ENCODE data around the gene TMCC2.
"Not testable (repeated sequence)": the region's sequence is repeated elsewhere in the genome, so short reads cannot be mapped to it uniquely, and the experiment has no call there.

TMCC2 gene

DNA sequence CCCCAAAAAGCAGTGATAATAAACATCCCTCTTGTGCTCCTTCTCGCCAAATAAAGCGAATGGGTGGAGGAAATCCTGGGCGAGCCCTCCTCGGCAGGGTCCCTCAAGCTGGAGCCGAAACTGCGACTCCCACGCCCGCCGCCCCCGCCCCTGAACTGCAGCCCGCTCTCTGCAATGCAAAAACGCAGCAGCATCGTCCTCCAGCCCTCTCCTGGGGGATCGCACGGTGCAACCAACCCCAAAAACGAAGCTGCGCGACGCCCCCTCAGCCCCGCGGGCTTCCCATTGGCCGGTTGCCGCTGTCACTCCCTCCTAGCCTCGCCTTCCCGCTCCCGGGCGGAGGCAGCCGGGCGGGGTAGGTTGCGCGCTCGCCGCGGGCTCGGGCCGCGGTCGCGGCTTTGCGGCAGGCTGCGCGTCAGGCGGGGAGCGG is at the start of gene TMCC2:
Gene TMCC2, plus strand, starts transcription at position 363 of the 430 bp plus-strand sequence. CDS start 619 bp downstream, outside the sequence.
- POLR2A ChIA-PET = interaction anchor here (0.5 kb wide), 1 partner anchor 58 kb away, joined by 7 read pairs; no protein-coding TSS in a partner anchor

DNA sequence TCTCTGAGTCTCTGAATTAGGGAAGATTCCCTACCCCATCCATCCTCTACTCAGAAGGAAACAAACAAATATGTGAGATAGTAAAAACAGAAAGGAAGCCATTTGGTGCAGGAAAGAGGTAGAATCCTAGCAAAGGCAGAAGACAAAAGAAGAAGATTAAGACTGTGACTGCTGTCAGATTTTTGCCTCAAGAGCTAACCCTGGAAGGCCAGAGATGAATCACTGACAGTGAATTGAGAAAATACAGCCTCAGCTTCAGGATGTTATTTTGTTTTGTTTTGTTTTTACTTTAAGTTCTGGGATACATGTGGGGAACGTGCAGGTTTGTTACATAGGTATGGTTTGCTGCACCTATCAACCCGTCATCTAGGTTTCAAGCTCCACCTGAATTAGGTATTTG is 47.9 kb upstream of the TMCC2 start:
- DNase-seq (ENCODE audit: extremely low spot score) = no peak
- ChIA-PET CTCF (interaction anchor here (1.1 to 1.4 kb wide), 2 partner anchors 16 to 80 kb away, joined by 4 read pairs; no protein-coding TSS in a partner anchor), POLR2A (no interaction called here)
- TF ChIP-seq, protein P1, sequence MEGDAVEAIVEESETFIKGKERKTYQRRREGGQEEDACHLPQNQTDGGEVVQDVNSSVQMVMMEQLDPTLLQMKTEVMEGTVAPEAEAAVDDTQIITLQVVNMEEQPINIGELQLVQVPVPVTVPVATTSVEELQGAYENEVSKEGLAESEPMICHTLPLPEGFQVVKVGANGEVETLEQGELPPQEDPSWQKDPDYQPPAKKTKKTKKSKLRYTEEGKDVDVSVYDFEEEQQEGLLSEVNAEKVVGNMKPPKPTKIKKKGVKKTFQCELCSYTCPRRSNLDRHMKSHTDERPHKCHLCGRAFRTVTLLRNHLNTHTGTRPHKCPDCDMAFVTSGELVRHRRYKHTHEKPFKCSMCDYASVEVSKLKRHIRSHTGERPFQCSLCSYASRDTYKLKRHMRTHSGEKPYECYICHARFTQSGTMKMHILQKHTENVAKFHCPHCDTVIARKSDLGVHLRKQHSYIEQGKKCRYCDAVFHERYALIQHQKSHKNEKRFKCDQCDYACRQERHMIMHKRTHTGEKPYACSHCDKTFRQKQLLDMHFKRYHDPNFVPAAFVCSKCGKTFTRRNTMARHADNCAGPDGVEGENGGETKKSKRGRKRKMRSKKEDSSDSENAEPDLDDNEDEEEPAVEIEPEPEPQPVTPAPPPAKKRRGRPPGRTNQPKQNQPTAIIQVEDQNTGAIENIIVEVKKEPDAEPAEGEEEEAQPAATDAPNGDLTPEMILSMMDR (IDR thresholded peaks at IDR 0.05; ENCODE audit: control extremely low read depth, extremely low read depth, low read depth, missing control alignments) = no peak

More for the DNA sequence above, at the start of gene TMCC2:
- TF ChIP-seq, protein P1 (IDR thresholded peaks at IDR 0.05; ENCODE audit: control extremely low read depth, extremely low read depth, low read depth, missing control alignments) = no peak
- CTCF ChIA-PET = interaction anchor here (0.9 to 25.0 kb wide), 10 partner anchors 8 to 258 kb away, joined by 3 to 743 read pairs (median 8); no protein-coding TSS in a partner anchor
- DNase-seq (ENCODE audit: extremely low spot score) = peak; percentile 94

GRCh38 chr1:205180331-205180730 is 47.4 kb upstream of the TMCC2 start:
- CTCF ChIA-PET = interaction anchor here (1.4 kb wide), 1 partner anchor 17 kb away, joined by 4 read pairs; no protein-coding TSS in a partner anchor
- POLR2A ChIA-PET; DNase-seq (ENCODE audit: extremely low spot score): not testable (repeated sequence)

- no peak for DNase-seq (ENCODE audit: extremely low spot score)
- POLR2A ChIA-PET = no interaction called here
- TF ChIP-seq, protein P1 (IDR thresholded peaks at IDR 0.05; ENCODE audit: control extremely low read depth, extremely low read depth, low read depth, missing control alignments) = no peak
- CTCF ChIA-PET = interaction anchor here (1.3 kb wide), 1 partner anchor 41 kb away, joined by 3 read pairs; no protein-coding TSS in a partner anchor
Observed at GRCh38 chr1:205182930-205183329, 44.8 kb upstream of the TMCC2 start.

- CTCF ChIA-PET = interaction anchor here (1.2 to 1.8 kb wide), 5 partner anchors 15 to 122 kb away, joined by 3 to 7 read pairs (median 3); no protein-coding TSS in a partner anchor
- TF ChIP-seq, protein P1 (IDR thresholded peaks at IDR 0.05; ENCODE audit: control extremely low read depth, extremely low read depth, low read depth, missing control alignments) = no peak
- DNase-seq (ENCODE audit: extremely low spot score) = no peak
- POLR2A ChIA-PET = no interaction called here
Observed at GRCh38 chr1:205183676-205184335, 43.9 kb upstream of the TMCC2 start.

DNA sequence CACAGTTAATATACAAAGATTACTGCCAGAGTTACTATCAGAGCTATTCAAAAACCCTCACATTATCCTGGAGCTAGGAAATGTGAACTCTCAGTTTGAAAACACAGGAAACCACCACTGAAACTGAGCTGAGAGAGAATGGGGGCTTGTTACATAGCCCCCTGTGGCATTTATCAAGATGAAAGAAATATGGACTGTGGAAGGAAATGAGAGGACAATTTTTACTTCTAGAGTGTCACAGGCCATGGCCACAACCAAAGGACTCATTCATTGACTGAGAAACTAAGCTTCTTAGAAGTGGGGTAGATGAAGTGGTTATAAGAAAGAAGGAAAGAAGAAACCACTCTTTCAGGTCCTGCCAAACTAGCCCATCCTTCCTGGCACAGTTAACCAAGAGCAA is 41.6 kb upstream of the TMCC2 start:
- ChIA-PET CTCF (interaction anchor here (1.0 to 2.5 kb wide), 5 partner anchors 10 to 198 kb away, joined by 3 to 11 read pairs (median 3); no protein-coding TSS in a partner anchor), POLR2A (no interaction called here)
- no peak for DNase-seq (ENCODE audit: extremely low spot score)
- TF ChIP-seq, protein P1 (IDR thresholded peaks at IDR 0.05; ENCODE audit: control extremely low read depth, extremely low read depth, low read depth, missing control alignments) = no peak

DNA sequence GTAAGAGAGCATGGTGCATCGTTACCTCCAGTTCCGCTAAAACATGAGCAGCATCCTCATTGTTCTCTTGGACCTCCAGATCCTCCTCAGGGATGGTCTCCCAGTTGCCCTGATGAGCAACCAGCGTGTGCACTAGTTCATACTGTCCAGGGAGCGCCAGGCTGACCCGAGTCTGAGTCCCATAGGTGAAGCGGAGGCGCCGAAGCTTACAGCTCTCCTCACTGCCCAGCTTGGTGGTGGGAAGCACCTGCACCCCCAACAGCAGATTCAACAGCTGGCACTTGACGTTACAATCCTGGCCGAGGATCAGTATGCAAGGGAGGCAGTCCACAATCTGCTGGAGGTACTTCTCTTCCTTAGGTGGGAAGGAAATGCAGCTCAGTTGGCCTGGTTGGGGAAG is 40.3 kb upstream of the TMCC2 start:
- TF ChIP-seq, protein P1 (IDR thresholded peaks at IDR 0.05; ENCODE audit: control extremely low read depth, extremely low read depth, low read depth, missing control alignments) = no peak
- no peak for DNase-seq (ENCODE audit: extremely low spot score)
- ChIA-PET CTCF (interaction anchor here (2.5 kb wide), 1 partner anchor 46 kb away, joined by 11 read pairs; no protein-coding TSS in a partner anchor), POLR2A (no interaction called here)

Measured in GM10248 (cell line).